ENCODE measurements around the gene PHF12.

PHF12 gene

GRCh38 chr17:28874750-28875149 lies 76.6 kb downstream of the PHF12 start:
- no peaks in the 10 kb centered on the region for H3K27me3 ChIP-seq (ENCODE audit: insufficient read depth, poor library complexity, severe bottlenecking)
- TF ChIP-seq SPI1 (IDR thresholded peaks at IDR 0.05; ENCODE audit: borderline replicate concordance, low read depth) (no peak), REST (IDR thresholded peaks at IDR 0.05; ENCODE audit: insufficient replicate concordance, low read depth) (no peak), GABPA (IDR thresholded peaks at IDR 0.05; ENCODE audit: low read depth) (no peak), CTCF (IDR thresholded peaks at IDR 0.05; ENCODE audit: insufficient read depth, low read length) (no peak), POLR2AphosphoS5 (IDR thresholded peaks at IDR 0.05; ENCODE audit: low read depth) (no peak)
- no peak for DNase-seq (ENCODE audit: low read depth in 1 of 2, low spot score in 1 of 2)
- no peak overlapping the region for H3K4me3 ChIP-seq (replicated peaks; ENCODE audit: insufficient read depth, low read length)
- H3K27ac ChIP-seq (replicated peaks): no peak overlapping the region

- DNase-seq (ENCODE audit: low read depth in 1 of 2, low spot score in 1 of 2): no peak
- no peak overlapping the region for H3K27ac ChIP-seq (replicated peaks)
- H3K27me3 ChIP-seq (ENCODE audit: insufficient read depth, poor library complexity, severe bottlenecking): no peaks in the 10 kb centered on the region
- H3K4me3 ChIP-seq (replicated peaks; ENCODE audit: insufficient read depth, low read length): no peak overlapping the region
- TF ChIP-seq GABPA (IDR thresholded peaks at IDR 0.05; ENCODE audit: low read depth) (no peak), CTCF (IDR thresholded peaks at IDR 0.05; ENCODE audit: insufficient read depth, low read length) (no peak), REST (IDR thresholded peaks at IDR 0.05; ENCODE audit: insufficient replicate concordance, low read depth) (no peak), POLR2AphosphoS5 (IDR thresholded peaks at IDR 0.05; ENCODE audit: low read depth) (no peak), SPI1 (IDR thresholded peaks at IDR 0.05; ENCODE audit: borderline replicate concordance, low read depth) (no peak)
Observed at GRCh38 chr17:28873839-28874238, 77.5 kb downstream of the PHF12 start.

GRCh38 chr17:28871056-28871579 lies 80.2 kb downstream of the PHF12 start:
- Histone ChIP-seq H3K27ac (replicated peaks) (no peak overlapping the region), H3K4me3 (replicated peaks; ENCODE audit: insufficient read depth, low read length) (no peak overlapping the region), H3K27me3 (ENCODE audit: insufficient read depth, poor library complexity, severe bottlenecking) (no peaks in the 10 kb centered on the region)
- TF ChIP-seq SPI1 (IDR thresholded peaks at IDR 0.05; ENCODE audit: borderline replicate concordance, low read depth) (no peak), REST (IDR thresholded peaks at IDR 0.05; ENCODE audit: insufficient replicate concordance, low read depth) (no peak), GABPA (IDR thresholded peaks at IDR 0.05; ENCODE audit: low read depth) (no peak), CTCF (IDR thresholded peaks at IDR 0.05; ENCODE audit: insufficient read depth, low read length) (no peak), POLR2AphosphoS5 (IDR thresholded peaks at IDR 0.05; ENCODE audit: low read depth) (no peak)
- DNase-seq (ENCODE audit: low read depth in 1 of 2, low spot score in 1 of 2): no peak

Data from HL-60 (cell line).